Osteoblast (primary cell): ENCODE data around the gene GRM5. TPM values are rescaled to one million over a fixed set of nuclear protein-coding genes. Genes with fewer than 3 reads are reported as not detected.
"Not testable (repeated sequence)": the region's sequence is repeated elsewhere in the genome, so short reads cannot be mapped to it uniquely, and the experiment has no call there.

Experiments
- DNase-seq: peaks from one replicate; pipeline ENCODE4 v3.0.0; 2011; ENCODE audit warnings: low spot score, mixed read lengths; ENCODE audit not compliant: insufficient read length; ENCODE audit errors: missing footprints
- H2AFZ ChIP-seq: 2 replicates; pipeline ENCODE4 v1.6.0; 2011; ENCODE audit warnings: mild to moderate bottlenecking, low read length
- H3K27ac ChIP-seq: 2 replicates; pipeline ENCODE4 v1.5.1; 2011; ENCODE audit warnings: mild to moderate bottlenecking, low read depth, low read length, moderate library complexity
- H3K27me3 ChIP-seq: 2 replicates; pipeline ENCODE4 v1.6.0; 2012; ENCODE audit warnings: mild to moderate bottlenecking, control low read depth, inconsistent platforms, low read length, moderate library complexity; ENCODE audit not compliant: insufficient read depth
- H3K36me3 ChIP-seq: 2 replicates; pipeline ENCODE4 v1.5.1; 2011; ENCODE audit warnings: mild to moderate bottlenecking, low read length, control low read depth, moderate library complexity; ENCODE audit not compliant: insufficient read depth
- H3K4me1 ChIP-seq: 2 replicates; pipeline ENCODE4 v1.5.1; 2011; ENCODE audit warnings: mild to moderate bottlenecking, low read length, control low read depth, moderate library complexity; ENCODE audit not compliant: insufficient read depth
- H3K4me2 ChIP-seq: 2 replicates; pipeline ENCODE4 v1.6.0; 2011; ENCODE audit warnings: mild to moderate bottlenecking, low read length; ENCODE audit not compliant: insufficient read depth
- H3K4me3 ChIP-seq: fragments of 200-600 bp; sonication (generic); 3 replicates; pipeline ENCODE4 v1.5.1; 2012; ENCODE audit warnings: mild to moderate bottlenecking, low read length, inconsistent platforms; ENCODE audit not compliant: insufficient read depth
- H3K79me2 ChIP-seq: 2 replicates; pipeline ENCODE4 v1.6.0; 2012; ENCODE audit warnings: mild to moderate bottlenecking, low read length, control low read depth, inconsistent platforms; ENCODE audit not compliant: insufficient read depth
- H3K9me3 ChIP-seq: 2 replicates; pipeline ENCODE4 v1.5.1; 2011; ENCODE audit warnings: low read depth, low read length, control low read depth
- H4K20me1 ChIP-seq: 2 replicates; pipeline ENCODE4 v1.6.0; 2012; ENCODE audit warnings: mild to moderate bottlenecking, low read length, control low read depth; ENCODE audit not compliant: insufficient read depth
- CTCF ChIP-seq: IDR thresholded peaks from 2 replicates; pipeline ENCODE4 v1.5.1; 2011; ENCODE audit warnings: mild to moderate bottlenecking, low read depth, low read length, moderate library complexity; ENCODE audit errors: extremely low read depth
- total RNA-seq: library from RNA; depleted of rRNA; stranded (reverse); fragments of >200 nt; gene quantifications from 2 replicates; pipeline ENCODE4 v1.2.3, GENCODE V29; 2012

GRM5 gene
- total RNA-seq, 1 donor, result not detected

GRCh38 chr11:89043861-89044588 lies 21.8 kb downstream of the GRM5 start:
- H3K4me2 ChIP-seq, H3K4me1 ChIP-seq, H2AFZ ChIP-seq, H3K27ac ChIP-seq, H3K27me3 ChIP-seq, H4K20me1 ChIP-seq, H3K36me3 ChIP-seq, H3K79me2 ChIP-seq, H3K4me3 ChIP-seq, DNase-seq, H3K9me3 ChIP-seq: not testable (repeated sequence)

DNA sequence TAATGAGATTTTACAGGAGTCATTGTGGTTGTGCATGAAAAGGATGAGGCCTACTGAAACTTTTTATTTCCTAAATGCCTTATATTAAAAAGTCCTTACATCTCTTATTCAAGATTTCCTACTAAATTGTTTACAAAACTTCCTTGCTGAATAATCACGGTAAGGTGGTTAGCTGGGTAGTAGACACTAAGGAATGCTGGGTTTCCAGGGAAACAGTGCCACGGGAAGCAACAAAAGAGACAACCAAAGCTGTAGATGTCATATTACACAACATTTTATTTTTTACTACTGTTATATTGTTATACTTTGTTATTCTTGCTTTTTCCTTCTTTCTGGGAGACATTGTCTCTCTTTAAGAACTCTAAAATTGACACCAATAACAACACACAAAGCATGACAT lies 36.1 kb downstream of the GRM5 start:
- H3K79me2 ChIP-seq, H3K4me2 ChIP-seq, DNase-seq, H2AFZ ChIP-seq, H4K20me1 ChIP-seq, H3K27ac ChIP-seq, H3K36me3 ChIP-seq, H3K9me3 ChIP-seq, H3K4me1 ChIP-seq, H3K4me3 ChIP-seq, H3K27me3 ChIP-seq: not testable (repeated sequence)

DNA sequence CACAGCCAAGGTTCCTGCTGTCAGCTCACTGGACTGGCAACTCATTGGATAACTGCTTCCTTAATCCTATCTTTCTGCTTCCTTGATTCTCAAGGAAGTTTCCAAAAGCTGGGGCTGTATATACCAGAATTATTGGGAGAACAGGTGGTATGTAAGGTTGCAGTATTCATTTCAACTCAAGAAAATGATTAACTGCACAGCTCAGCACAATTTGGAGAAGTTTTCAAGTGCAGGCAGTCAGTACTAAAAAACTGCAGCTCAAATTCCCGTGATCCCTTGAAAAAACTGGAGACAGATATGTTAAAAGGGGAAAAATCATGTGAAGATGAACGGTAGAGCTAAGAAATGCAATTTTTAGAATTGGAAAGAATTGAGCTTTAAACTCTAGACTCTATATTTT lies 44.4 kb downstream of the GRM5 start:
- TF ChIP-seq CTCF, result no peak
- peak; percentile 29 for DNase-seq
- Histone ChIP-seq H3K27ac (no peak overlapping the region), H4K20me1 (no peaks in the 10 kb centered on the region), H3K36me3 (no peaks in the 10 kb centered on the region), H3K79me2 (no peaks in the 10 kb centered on the region), H2AFZ (no peak overlapping the region), H3K4me3 (no peak overlapping the region), H3K27me3 (no peaks in the 10 kb centered on the region), H3K4me1 (no peaks in the 10 kb centered on the region), H3K9me3 (no peaks in the 10 kb centered on the region), H3K4me2 (no peak overlapping the region)

GRCh38 chr11:89019827-89020547 lies 45.8 kb downstream of the GRM5 start:
- H3K79me2 ChIP-seq, H3K36me3 ChIP-seq, H3K27ac ChIP-seq, H3K9me3 ChIP-seq, H2AFZ ChIP-seq, DNase-seq, H3K27me3 ChIP-seq, H3K4me3 ChIP-seq, H4K20me1 ChIP-seq, H3K4me2 ChIP-seq, H3K4me1 ChIP-seq: not testable (repeated sequence)

- Histone ChIP-seq H3K36me3 (no peaks in the 10 kb centered on the region), H4K20me1 (no peaks in the 10 kb centered on the region)
- no peak for TF ChIP-seq CTCF
Measured at GRCh38 chr11:89016214-89016613, 49.6 kb downstream of the GRM5 start.

More at GRCh38 chr11:89016214-89016613, 49.6 kb downstream of the GRM5 start:
- H3K79me2 ChIP-seq, result no peaks in the 10 kb centered on the region
- no peak for DNase-seq
- no peaks in the 10 kb centered on the region for H3K9me3 ChIP-seq
- no peak overlapping the region for H2AFZ ChIP-seq
- no peaks in the 10 kb centered on the region for H3K27me3 ChIP-seq
- H3K4me3 ChIP-seq, result no peak overlapping the region
- H3K27ac ChIP-seq, result no peak overlapping the region
- H3K4me2 ChIP-seq, result no peak overlapping the region
- H3K4me1 ChIP-seq, result no peaks in the 10 kb centered on the region
